ENCODE data around the gene CD79A.

The CD79A gene

GRCh38 chr19:41921577-41922576 is 44.8 kb downstream of the CD79A start:
- DNase-seq, result no peak

- DNase-seq, result no peak
Measured at GRCh38 chr19:41922585-41922984, 45.5 kb downstream of the CD79A start.

DNA sequence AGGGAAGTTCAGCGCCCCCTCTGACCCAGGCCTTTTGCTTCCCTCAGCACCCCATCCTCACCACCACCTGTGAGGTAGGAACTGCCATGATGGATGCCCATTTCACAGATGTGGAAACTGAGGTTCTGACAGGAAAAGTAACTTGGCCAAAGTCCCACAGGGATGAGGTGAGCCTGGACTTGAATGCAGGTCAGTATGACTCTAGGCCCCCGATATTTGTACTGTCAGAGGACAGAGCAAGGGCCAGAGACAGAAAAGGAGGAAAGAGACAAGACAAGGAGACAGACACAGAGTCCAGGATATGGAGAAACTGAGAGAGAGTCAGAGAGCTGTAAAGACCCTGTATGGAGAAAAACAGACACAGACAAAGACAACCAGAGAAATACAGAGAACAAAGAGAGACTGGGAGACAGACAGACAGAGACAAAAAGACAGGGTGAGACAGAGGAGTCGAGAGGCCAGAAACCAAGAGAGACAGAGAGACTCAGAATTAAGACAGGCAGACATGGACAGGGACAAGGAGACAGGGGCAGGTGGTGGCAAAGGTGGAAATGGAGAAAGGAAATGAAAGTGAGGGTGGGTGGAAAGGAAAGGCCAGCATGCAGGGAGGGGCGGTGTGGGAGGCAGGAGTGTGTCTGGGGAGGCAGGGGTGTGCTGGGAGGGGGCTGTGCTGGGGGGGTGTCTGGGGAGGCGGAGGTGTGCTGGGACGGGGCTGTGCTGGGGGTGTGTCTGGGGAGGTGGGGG is 46.1 kb downstream of the CD79A start:
- no peak for DNase-seq

GRCh38 chr19:41924151-41925145 is 47.4 kb downstream of the CD79A start:
- DNase-seq, result no peak

DNA sequence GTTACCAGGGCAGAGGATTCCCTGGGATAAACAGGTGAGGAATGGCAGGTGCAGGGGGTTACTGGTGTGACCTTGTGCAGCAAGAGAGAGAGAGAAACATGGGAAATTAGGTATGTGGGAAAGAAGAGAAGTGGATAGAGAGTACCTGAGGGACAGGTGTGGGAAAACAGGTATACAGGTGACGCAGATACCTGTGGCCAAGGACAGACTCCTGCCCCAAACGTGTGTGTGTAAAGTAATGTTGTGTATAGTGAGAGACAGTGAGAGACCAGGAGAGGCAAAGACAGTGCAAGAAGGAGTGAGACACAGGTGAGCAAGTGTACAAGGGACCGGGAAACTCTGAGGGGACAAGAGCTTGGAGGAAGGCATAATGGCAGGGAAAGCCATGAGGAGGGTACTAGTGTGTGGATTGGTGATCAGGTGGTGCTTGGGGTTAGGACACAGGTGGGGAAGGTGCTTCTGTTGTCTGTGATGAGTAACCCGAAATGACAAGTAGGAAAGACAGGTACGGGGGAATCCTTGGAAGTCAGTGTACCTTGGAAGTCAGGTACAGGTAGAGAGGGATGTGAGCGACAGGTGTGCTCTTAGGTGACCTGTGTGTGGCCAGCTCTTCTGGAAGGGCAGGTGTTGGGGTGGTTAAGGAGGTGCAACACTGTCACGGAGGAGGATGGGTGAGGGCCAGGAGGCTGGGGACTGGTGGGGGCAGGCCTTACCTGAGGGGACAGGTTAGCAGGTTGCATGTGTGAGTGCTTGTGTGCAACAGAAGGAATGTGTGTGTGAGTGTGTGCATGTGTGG is 48.3 kb downstream of the CD79A start:
- no peak for DNase-seq

DNA sequence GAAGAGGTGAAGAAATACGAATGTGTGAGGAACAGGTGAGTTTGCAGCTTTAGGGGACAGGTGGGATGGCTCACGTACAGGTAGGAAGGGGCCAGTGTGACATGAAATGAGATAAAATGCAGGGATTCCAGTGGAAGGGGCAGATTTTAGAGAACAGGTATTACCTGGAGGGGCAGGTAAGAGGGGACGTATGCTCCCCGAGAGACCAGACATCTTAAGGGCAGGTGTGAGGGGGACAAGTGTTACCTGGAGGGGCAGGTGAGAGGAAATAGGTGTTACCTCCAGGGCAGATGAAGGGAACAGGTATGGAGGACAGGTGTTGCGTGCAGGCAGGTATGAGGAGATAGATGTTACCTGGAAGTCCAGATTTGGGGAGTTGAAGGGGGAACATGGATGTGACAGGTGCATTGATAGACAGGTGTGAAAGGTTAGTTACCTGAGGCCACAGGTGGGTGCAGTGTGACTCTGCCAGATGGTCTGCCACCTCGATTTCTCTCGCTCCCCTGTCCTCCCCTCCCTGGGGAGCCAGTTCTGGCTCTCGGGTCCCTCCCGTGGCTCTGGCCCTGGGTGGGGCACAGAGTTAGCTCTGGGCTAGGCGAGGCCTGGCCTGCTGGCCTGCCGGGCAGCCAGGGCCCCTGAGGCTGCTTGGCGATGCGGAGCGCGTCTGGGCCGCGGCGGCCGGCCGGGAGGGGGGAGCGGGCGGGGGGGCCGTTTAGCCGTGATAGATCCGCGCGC is 49.1 kb downstream of the CD79A start:
- DNase-seq, result no peak

DNA sequence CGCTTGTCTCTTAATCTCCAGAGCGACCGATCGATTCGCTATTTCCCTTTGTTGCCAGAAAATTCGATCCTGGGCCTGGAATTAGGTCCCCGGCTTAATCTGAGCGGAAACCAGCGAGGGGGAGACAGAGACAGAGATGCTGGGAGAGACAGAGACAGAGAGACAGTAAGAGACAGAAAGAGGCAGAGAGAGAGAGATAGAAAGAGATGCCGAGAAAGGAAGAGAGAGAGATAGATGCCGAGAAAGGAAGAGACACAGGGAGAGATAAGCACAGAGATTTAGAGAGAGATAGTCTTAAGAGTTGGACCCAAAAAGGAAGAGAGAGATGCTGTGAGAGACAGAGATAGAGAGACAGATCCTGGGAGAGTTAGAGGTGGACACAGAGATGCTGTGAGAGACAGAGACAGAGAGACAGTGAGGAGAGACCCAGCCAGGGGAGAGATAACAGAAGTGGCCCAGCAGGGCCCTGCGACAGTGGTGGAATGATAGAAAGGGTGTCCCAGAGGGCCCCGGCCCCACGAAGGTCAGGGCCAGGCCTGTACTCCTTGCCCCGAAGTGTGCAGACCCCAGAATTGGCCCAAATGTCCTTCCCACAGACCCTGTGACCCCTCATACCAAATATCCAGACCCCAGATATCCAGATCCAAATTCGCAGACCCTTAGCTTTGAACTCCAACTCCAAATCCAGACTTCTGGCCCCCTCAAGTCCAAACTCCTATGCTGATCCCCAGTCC is 49.9 kb downstream of the CD79A start:
- no peak for DNase-seq

DNA sequence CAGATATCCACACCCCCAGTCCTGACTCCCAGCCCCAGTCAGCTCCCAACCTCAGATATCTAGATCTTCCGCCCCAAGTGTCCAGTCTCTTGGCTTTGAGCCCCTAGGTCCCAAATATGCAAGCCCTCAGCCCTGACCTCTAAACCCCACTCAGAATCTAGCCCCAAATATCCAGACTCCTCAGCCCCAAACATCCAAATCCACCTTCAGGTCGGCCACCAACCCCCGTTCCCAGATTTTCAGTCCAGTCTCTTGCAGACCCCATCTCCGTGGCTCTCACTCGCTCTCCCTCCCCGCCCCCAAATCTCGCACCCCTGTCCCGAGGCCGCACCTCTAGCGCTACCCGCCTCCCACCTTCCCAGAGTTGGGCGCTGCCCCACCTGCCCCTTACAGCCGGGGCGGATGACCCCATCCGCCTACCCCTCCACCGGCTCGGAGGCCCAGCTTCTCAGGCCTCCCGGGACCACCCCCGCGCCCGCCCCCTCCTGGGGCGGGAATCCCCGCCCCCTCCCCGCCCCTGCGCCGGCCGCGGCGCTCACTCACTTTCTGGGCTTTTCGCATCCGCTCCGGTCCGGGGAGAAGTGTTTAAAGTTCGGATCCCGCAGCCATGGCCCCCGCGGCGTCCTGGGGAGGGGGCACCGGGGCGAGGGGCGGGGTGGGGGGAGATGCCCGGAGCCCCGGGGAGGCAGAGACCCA is 50.6 kb downstream of the CD79A start:
- DNase-seq, result no peak

DNA sequence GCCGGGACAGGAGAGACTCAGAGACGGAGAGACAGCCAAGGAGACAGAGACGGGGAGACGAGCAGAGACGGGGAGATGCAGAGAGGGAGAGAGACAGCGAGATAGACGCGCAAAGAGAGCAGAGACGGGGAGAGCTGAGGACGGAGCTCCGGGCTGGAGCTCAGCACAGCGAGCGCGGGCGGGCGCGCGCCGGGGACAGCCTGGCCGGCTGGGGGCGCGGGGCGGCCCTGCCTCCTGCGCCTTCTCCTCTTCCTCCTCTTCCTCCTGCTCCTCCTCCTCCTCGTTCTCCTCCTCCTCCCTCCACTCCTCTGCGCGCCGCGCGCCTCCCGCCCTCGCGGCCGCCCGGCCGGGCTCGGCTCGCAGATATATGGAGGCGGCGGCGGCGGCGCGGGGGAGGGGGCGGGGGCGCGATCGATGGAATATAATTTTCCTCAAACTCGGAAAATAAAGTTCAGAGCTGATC is 51.2 kb downstream of the CD79A start, which contains the start of gene ERFL:
Gene ERFL, minus strand, starts transcription at position 229 of the 463 bp plus-strand sequence. CDS start 15,530 bp downstream, outside the sequence.
- peak; percentile 21 for DNase-seq

DNA sequence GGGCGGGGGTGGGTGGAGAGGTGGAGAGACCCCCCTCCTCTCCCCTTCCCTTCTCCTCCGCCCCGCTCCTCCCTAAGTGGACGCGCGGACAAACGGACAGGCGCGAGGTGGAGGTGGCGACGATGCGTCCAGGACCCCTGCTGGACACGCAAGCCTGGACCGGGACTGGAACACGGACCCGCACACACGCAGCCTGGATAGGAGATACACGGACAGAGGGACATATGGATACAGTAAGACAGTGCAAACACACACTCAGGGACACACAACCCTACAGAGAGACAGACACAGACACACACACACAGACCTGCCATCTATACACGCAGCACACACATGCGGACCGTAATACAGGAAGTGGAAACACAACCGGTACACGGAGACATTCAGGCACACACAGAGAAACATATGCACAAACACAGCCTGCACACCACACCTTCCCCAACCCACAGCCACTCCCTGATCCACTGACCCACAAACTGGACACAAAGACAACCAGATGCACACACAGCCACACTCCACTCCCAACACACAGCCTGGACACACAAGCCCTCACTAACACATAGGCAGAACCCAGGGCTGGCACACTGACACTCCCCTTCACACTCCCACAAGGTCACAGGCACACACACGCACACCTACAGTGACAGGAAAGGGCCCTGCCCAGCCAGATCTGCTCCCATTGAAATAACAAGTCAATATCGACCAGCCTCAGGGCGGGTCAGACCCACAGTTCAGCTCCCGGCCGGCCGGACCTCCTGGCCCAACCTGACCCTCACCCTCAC is 51.9 kb downstream of the CD79A start:
- no peak for DNase-seq

DNA sequence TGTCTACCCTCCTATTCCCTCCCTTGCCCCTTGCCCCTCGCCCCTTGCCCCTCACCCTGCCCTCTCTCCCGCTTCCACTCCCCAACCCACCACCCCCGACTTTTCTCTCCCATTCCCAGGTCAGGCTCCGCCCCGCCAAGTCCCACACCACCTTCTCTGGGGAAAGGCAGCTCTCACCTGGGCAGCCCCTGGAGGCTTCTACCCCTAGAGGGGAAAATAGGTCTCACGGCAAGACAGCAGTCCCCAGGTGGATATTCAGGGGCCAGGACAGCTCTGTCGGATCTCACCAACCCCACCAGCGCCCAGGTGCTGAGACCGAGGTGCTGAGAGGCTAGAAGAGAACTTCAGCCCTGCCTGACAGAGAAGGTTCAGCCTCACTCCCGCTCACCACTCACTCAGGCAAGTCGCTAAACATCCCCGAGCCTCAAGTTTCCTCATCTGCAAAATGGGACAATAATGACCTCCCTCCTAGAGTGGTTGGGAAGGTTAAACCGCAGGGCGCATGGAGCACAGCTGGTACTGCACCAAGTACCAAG is 52.5 kb downstream of the CD79A start:
- DNase-seq, result no peak

- DNase-seq, result no peak
Measured at GRCh38 chr19:41930322-41930722, 53.2 kb downstream of the CD79A start.

Data from DMS79 treated with DMSO at 0.1 percent for 48 hours (cell line).